Stimulated activated CD4-positive, alpha-beta T cell treated with anti-CD3 and anti-CD28 coated beads, Interleukin-2, amount 100 ng/mL, for 24 hours (primary cell): ENCODE results near the gene SMPD1.

ENCODE experiments used
- DNase-seq, 2 donors: peaks; one replicate each; pipeline ENCODE4 v3.0.0-alpha.2; 2020

The SMPD1 gene

GRCh38 chr11:6417907-6418556 is 27.8 kb downstream of the SMPD1 start:
- no peak for DNase-seq

- DNase-seq: peak; percentile 23 to 25
These were observed 28.3 kb downstream of the SMPD1 start for GRCh38 chr11:6418557-6419008.

GRCh38 chr11:6419009-6419631 is 28.8 kb downstream of the SMPD1 start, which contains the start of gene APBB1:
APBB1 (minus strand) TSS chr11:6419094; CDS start chr11:6411347, 7,747 bp downstream.
- peak; percentile 76 to 80 for DNase-seq

- DNase-seq: no peak
These were observed 30.4 kb downstream of the SMPD1 start for GRCh38 chr11:6420677-6421076.

GRCh38 chr11:6427516-6427915 is 37.2 kb downstream of the SMPD1 start:
- DNase-seq: no peak

- DNase-seq: no peak
These were observed 41.6 kb downstream of the SMPD1 start for GRCh38 chr11:6431861-6432260.

GRCh38 chr11:6433998-6434660 is 43.9 kb downstream of the SMPD1 start:
- DNase-seq: no peak

- DNase-seq: no peak
These were observed 47.1 kb downstream of the SMPD1 start for GRCh38 chr11:6437423-6437822.

- DNase-seq: no peak
These were observed 47.7 kb downstream of the SMPD1 start for GRCh38 chr11:6437993-6438392.

GRCh38 chr11:6438979-6439571 is 48.8 kb downstream of the SMPD1 start:
- peak; percentile 30 to 43 for DNase-seq

- no peak for DNase-seq
These were observed 50.7 kb downstream of the SMPD1 start, which contains the start of gene HPX for GRCh38 chr11:6440906-6441358. HPX (minus strand) TSS chr11:6440987; CDS start chr11:6440963, 24 bp downstream.

GRCh38 chr11:6442441-6442840 is 52.2 kb downstream of the SMPD1 start:
- no peak for DNase-seq

GRCh38 chr11:6443269-6444003 is 53.2 kb downstream of the SMPD1 start:
- peak; percentile 58 to 60 for DNase-seq
